Suprapubic skin (tissue), 4 donors: ENCODE measurements around the gene GBF1. TPM values are rescaled to one million over a fixed set of nuclear protein-coding genes. Genes with fewer than 3 reads are reported as not detected.

Source experiments
- DNase-seq, 2 donors: peaks; one replicate each; pipeline ENCODE4 v3.0.0-alpha.2; 2019; ENCODE audit warnings: low spot score in 2 of 2
- H3K27ac ChIP-seq: fragments of 200-600 bp; sonication (generic); one replicate; pipeline ENCODE4 v1.5.1; 2019
- H3K27me3 ChIP-seq: fragments of 200-600 bp; sonication (generic); one replicate; pipeline ENCODE4 v1.5.1; 2019
- H3K36me3 ChIP-seq: fragments of 200-600 bp; sonication (generic); one replicate; pipeline ENCODE4 v1.5.1; 2019
- H3K4me1 ChIP-seq: fragments of 200-600 bp; sonication (generic); one replicate; pipeline ENCODE4 v1.5.1; 2019
- H3K4me3 ChIP-seq: fragments of 200-600 bp; sonication (generic); one replicate; pipeline ENCODE4 v1.5.1; 2019; ENCODE audit warnings: mild to moderate bottlenecking
- H3K9me3 ChIP-seq: fragments of 200-600 bp; sonication (generic); one replicate; pipeline ENCODE4 v1.5.1; 2019
- CTCF ChIP-seq, 2 donors: fragments of 200-600 bp in 1 of 2; fragments of 450-650 bp in 1 of 2; sonication (generic) in 1 of 2; IDR thresholded peaks; one replicate each; pipeline ENCODE4 v1.5.1; 2016 to 2019; ENCODE audit warnings: antibody characterized with exemption in 2 of 2, mild to moderate bottlenecking in 1 of 2, moderate library complexity in 1 of 2
- EP300 ChIP-seq: sonication (generic); formaldehyde crosslinking; IDR thresholded peaks from one replicate; pipeline ENCODE4 v1.6.1; 2017; ENCODE audit warnings: antibody characterized with exemption
- POLR2A ChIP-seq, 2 donors: fragments of 450-650 bp; IDR thresholded peaks; one replicate each; pipeline ENCODE4 v1.6.1; 2017; ENCODE audit warnings: antibody characterized with exemption in 2 of 2, mild to moderate bottlenecking in 2 of 2, moderate library complexity in 2 of 2
- POLR2AphosphoS5 ChIP-seq, 3 donors: sonication (generic); formaldehyde crosslinking; IDR thresholded peaks; one replicate each; pipeline ENCODE4 v1.6.1; 2017; ENCODE audit warnings: antibody characterized with exemption in 3 of 3
- WGBS: methylation state at CpG from one replicate; pipeline ENCODE4 v1.1.5; 2018; 5-methylcytosine and 5-hydroxymethylcytosine counted together
- total RNA-seq, 4 donors: library from RNA; depleted of rRNA; stranded (reverse); fragments of >200 nt; gene quantifications; one replicate each; pipeline ENCODE4 v1.1.0, GENCODE V29; 2016

The GBF1 gene
- total RNA-seq, 4 donors from 2014 or later, result 31.0 to 56.1 (median 43.9) TPM

GRCh38 chr10:102429468-102429867 is 184.1 kb downstream of the GBF1 start:
- WGBS, result 79% methylated on average over 7 of the region's 8 CpGs
- Histone ChIP-seq H3K4me3 (no peak overlapping the region), H3K36me3 (peaks cover 2% of the 10 kb centered on the region), H3K9me3 (no peaks in the 10 kb centered on the region), H3K27me3 (no peaks in the 10 kb centered on the region), H3K27ac (no peak overlapping the region), H3K4me1 (peaks cover 17% of the 10 kb centered on the region)
- no peak for TF ChIP-seq POLR2A (IDR thresholded peaks at IDR 0.05)
- no peak for TF ChIP-seq EP300
- no peak for TF ChIP-seq CTCF (IDR thresholded peaks at IDR 0.05)
- no peak for TF ChIP-seq POLR2AphosphoS5 (IDR thresholded peaks at IDR 0.05)
- no peak for DNase-seq

- no peak for DNase-seq
- H3K4me1 ChIP-seq, result peaks cover 33% of the 10 kb centered on the region
- no peak for TF ChIP-seq CTCF (IDR thresholded peaks at IDR 0.05)
- TF ChIP-seq EP300, result no peak
- WGBS, result 14% methylated on average over 4 of the region's 4 CpGs
- peak overlapping the region; percentile 69 for H3K27ac ChIP-seq
- H3K4me3 ChIP-seq, result peak overlapping the region; percentile 92
- H3K36me3 ChIP-seq, result no peaks in the 10 kb centered on the region
- peaks cover 7% of the 10 kb centered on the region for H3K27me3 ChIP-seq
- no peaks in the 10 kb centered on the region for H3K9me3 ChIP-seq
These were observed 186.3 kb downstream of the GBF1 start for GRCh38 chr10:102431452-102432124.

Other genes with a start within 250 kb of the GBF1 start
- 10 to 100 TPM; 12.1 to 25.7 (median 20.4) TPM for gene ARMH3, start 189.4 kb upstream of the GBF1 start, total RNA-seq
- gene HPS6, start 180.2 kb upstream of the GBF1 start, total RNA-seq, result 10 to 100 TPM; 23.6 to 43.2 (median 31.3) TPM
- gene LDB1, start 125.2 kb upstream of the GBF1 start, total RNA-seq, result 100 to 1,000 TPM in 2 of 4 donors, 10 to 100 TPM in 2; 62.0 to 217 (median 96.0) TPM
- 10 to 100 TPM; 42.6 to 80.0 (median 55.2) TPM for gene PPRC1, start 112.5 kb upstream of the GBF1 start, total RNA-seq
- 10 to 100 TPM; 47.8 to 94.9 (median 77.9) TPM for gene NOLC1, start 93.1 kb upstream of the GBF1 start, total RNA-seq
- 10 to 100 TPM; 16.9 to 84.1 (median 56.5) TPM for gene ELOVL3, start 19.2 kb upstream of the GBF1 start, total RNA-seq
- gene PITX3, start 4.0 kb upstream of the GBF1 start, total RNA-seq, result not detected
- 10 to 100 TPM; 14.4 to 18.5 (median 16.0) TPM for gene NFKB2, start 150.2 kb downstream of the GBF1 start, total RNA-seq
- 1 to 10 TPM; 1.7 to 4.8 (median 2.1) TPM for gene PSD, start 173.3 kb downstream of the GBF1 start, total RNA-seq
- gene FBXL15, start 175.3 kb downstream of the GBF1 start, total RNA-seq, result 10 to 100 TPM; 12.5 to 17.9 (median 13.8) TPM
- gene CUEDC2, start 187.0 kb downstream of the GBF1 start, total RNA-seq, result 10 to 100 TPM; 25.0 to 61.2 (median 40.2) TPM
- gene C10orf95, start 206.0 kb downstream of the GBF1 start, total RNA-seq, result 1 to 10 TPM; 1.4 to 7.1 (median 5.4) TPM